Activated CD4-positive, alpha-beta T cell treated with anti-CD3 and anti-CD28 coated beads for 24 hours (primary cell): Measurements from ENCODE around the gene MPDZ.
"Not testable (repeated sequence)": the region's sequence is repeated elsewhere in the genome, so short reads cannot be mapped to it uniquely, and the experiment has no call there.

ENCODE experiments used
- DNase-seq, 2 donors: peaks; one replicate each; pipeline ENCODE4 v3.0.0-alpha.2; 2020; ENCODE audit warnings: low read depth in 2 of 2

The MPDZ gene

GRCh38 chr9:13268469-13268868 is 11.0 kb downstream of the MPDZ start:
- no peak for DNase-seq

- no peak for DNase-seq
Observed at GRCh38 chr9:13267743-13268142, 11.7 kb downstream of the MPDZ start.

- DNase-seq: no peak
Observed at GRCh38 chr9:13266167-13266566, 13.3 kb downstream of the MPDZ start.

- DNase-seq: no peak
Observed at GRCh38 chr9:13264788-13265187, 14.7 kb downstream of the MPDZ start.

- DNase-seq: no peak
Observed at GRCh38 chr9:13263511-13263910, 16.0 kb downstream of the MPDZ start.

GRCh38 chr9:13252852-13253251 is 26.6 kb downstream of the MPDZ start:
- no peak for DNase-seq

- no peak for DNase-seq
Observed at GRCh38 chr9:13244181-13244580, 35.3 kb downstream of the MPDZ start.

GRCh38 chr9:13241283-13241682 is 38.2 kb downstream of the MPDZ start:
- no peak for DNase-seq

GRCh38 chr9:13239660-13240059 is 39.8 kb downstream of the MPDZ start:
- no peak for DNase-seq

- DNase-seq: no peak
Observed at GRCh38 chr9:13239208-13239607, 40.3 kb downstream of the MPDZ start.

GRCh38 chr9:13234932-13235331 is 44.6 kb downstream of the MPDZ start:
- no peak for DNase-seq

- no peak for DNase-seq
Observed at GRCh38 chr9:13228431-13228830, 51.1 kb downstream of the MPDZ start.

- DNase-seq: no peak
Observed at GRCh38 chr9:13224366-13224765, 55.1 kb downstream of the MPDZ start.

- not testable (repeated sequence) for DNase-seq
Observed at GRCh38 chr9:13222733-13223132, 56.8 kb downstream of the MPDZ start.

- no peak for DNase-seq
Observed at GRCh38 chr9:13221741-13222140, 57.8 kb downstream of the MPDZ start.

GRCh38 chr9:13220837-13221236 is 58.7 kb downstream of the MPDZ start:
- no peak for DNase-seq

GRCh38 chr9:13215791-13216554 is 63.5 kb downstream of the MPDZ start:
- no peak for DNase-seq

GRCh38 chr9:13213998-13214397 is 65.5 kb downstream of the MPDZ start:
- no peak for DNase-seq

- DNase-seq: no peak
Observed at GRCh38 chr9:13213337-13213736, 66.2 kb downstream of the MPDZ start.

- DNase-seq: no peak
Observed at GRCh38 chr9:13210306-13210705, 69.2 kb downstream of the MPDZ start.

- DNase-seq: no peak
Observed at GRCh38 chr9:13209498-13209897, 70.0 kb downstream of the MPDZ start.

GRCh38 chr9:13205824-13206223 is 73.7 kb downstream of the MPDZ start:
- no peak for DNase-seq

GRCh38 chr9:13190040-13190439 is 89.5 kb downstream of the MPDZ start:
- no peak for DNase-seq

- DNase-seq: no peak
Observed at GRCh38 chr9:13189362-13189761, 90.1 kb downstream of the MPDZ start.
